Neural cell (in vitro differentiated cells): ENCODE data around the gene EFCAB11. TPM values are rescaled to one million over a fixed set of nuclear protein-coding genes. Genes with fewer than 3 reads are reported as not detected.

Experiments used
- H2AFZ ChIP-seq: fragments of 200-600, 300-800 bp; sonication (generic), shearing (Covaris generic); 2 replicates; pipeline ENCODE4 v1.6.0; 2014; ENCODE audit warnings: low read depth, mild to moderate bottlenecking, antibody characterized with exemption, low read length, moderate library complexity
- H3F3A ChIP-seq: fragments of 200-600 bp; shearing (Covaris generic); 2 replicates; pipeline ENCODE4 v1.6.1; 2016; ENCODE audit warnings: mild to moderate bottlenecking, moderate library complexity, mixed read lengths, antibody characterized with exemption, low read length; ENCODE audit not compliant: insufficient read depth, poor library complexity, severe bottlenecking
- H3K27ac ChIP-seq: fragments of 200-600, 300-800 bp; sonication (generic), shearing (Covaris generic); 2 replicates; pipeline ENCODE4 v1.5.1; 2014; ENCODE audit warnings: mild to moderate bottlenecking, low read length, moderate library complexity
- H3K27me3 ChIP-seq: fragments of 300-800, 200-600 bp; sonication (generic), shearing (Covaris generic); 2 replicates; pipeline ENCODE4 v1.6.0; 2014; ENCODE audit warnings: mild to moderate bottlenecking, low read depth, low read length, moderate library complexity; ENCODE audit not compliant: insufficient read depth
- H3K36me3 ChIP-seq: fragments of 300-800, 200-600 bp; sonication (generic), shearing (Covaris generic); 2 replicates; pipeline ENCODE4 v1.5.1; 2014; ENCODE audit warnings: mild to moderate bottlenecking, antibody characterized with exemption, low read length, moderate library complexity; ENCODE audit not compliant: insufficient read depth
- H3K4me2 ChIP-seq: fragments of 300-800, 200-600 bp; sonication (generic), shearing (Covaris generic); 2 replicates; pipeline ENCODE4 v1.6.0; 2014; ENCODE audit warnings: mild to moderate bottlenecking, low read length
- H3K4me3 ChIP-seq: fragments of 300-800, 200-600 bp; sonication (generic), shearing (Covaris generic); 2 replicates; pipeline ENCODE4 v1.5.1; 2014; ENCODE audit warnings: mild to moderate bottlenecking, low read length, moderate library complexity
- H3K79me2 ChIP-seq: fragments of 200-600 bp; shearing (Covaris generic); replicated peaks from 2 replicates; pipeline ENCODE4 v1.6.0; 2014; ENCODE audit warnings: mild to moderate bottlenecking, low read length, moderate library complexity; ENCODE audit not compliant: insufficient read depth
- H3K9ac ChIP-seq: fragments of 300-800, 200-600 bp; sonication (generic), shearing (Covaris generic); 2 replicates; pipeline ENCODE4 v1.6.1; 2016; ENCODE audit warnings: mild to moderate bottlenecking, low read length, mixed read lengths
- H3K9me2 ChIP-seq: fragments of 200-600 bp; shearing (Covaris generic); 2 replicates; pipeline ENCODE4 v1.6.1; 2016; ENCODE audit warnings: mild to moderate bottlenecking, low read length, mixed read lengths; ENCODE audit not compliant: insufficient read depth
- H3K9me3 ChIP-seq: fragments of 200-600, 300-800 bp; sonication (generic), shearing (Covaris generic); 2 replicates; pipeline ENCODE4 v1.6.1; 2016; ENCODE audit warnings: mild to moderate bottlenecking, mixed run types, low read length, moderate library complexity, mixed read lengths
- H4K20me1 ChIP-seq: fragments of 200-600 bp; shearing (Covaris generic); 2 replicates; pipeline ENCODE4 v1.6.1; 2016; ENCODE audit warnings: mild to moderate bottlenecking, mixed run types; ENCODE audit not compliant: insufficient read depth
- CTCF ChIP-seq: fragments of 450-650 bp; IDR thresholded peaks from 2 replicates; pipeline ENCODE4 v1.5.1; 2014; ENCODE audit warnings: antibody characterized with exemption, mild to moderate bottlenecking, moderate library complexity; ENCODE audit not compliant: poor library complexity, severe bottlenecking
- EP300 ChIP-seq: fragments of 450-650 bp; conservative IDR thresholded peaks from 2 replicates; pipeline ENCODE4 v1.6.1; 2014; ENCODE audit warnings: antibody characterized with exemption, mild to moderate bottlenecking, moderate library complexity; ENCODE audit not compliant: poor library complexity, severe bottlenecking
- EZH2 ChIP-seq: fragments of 200-600, 300-800 bp; shearing (Covaris generic), sonication (generic); IDR thresholded peaks from 2 replicates; pipeline ENCODE4 v1.6.1; 2014; ENCODE audit warnings: antibody characterized with exemption, low read length, borderline replicate concordance, mild to moderate bottlenecking; ENCODE audit not compliant: insufficient read depth, poor library complexity, severe bottlenecking
- MXI1 ChIP-seq: fragments of 450-650 bp; conservative IDR thresholded peaks from 2 replicates; pipeline ENCODE4 v1.6.1; 2014; ENCODE audit warnings: antibody characterized with exemption, mild to moderate bottlenecking; ENCODE audit not compliant: poor library complexity, severe bottlenecking
- POLR2AphosphoS5 ChIP-seq: IDR thresholded peaks from 2 replicates; pipeline ENCODE4 v1.6.1; 2012
- RAD21 ChIP-seq: fragments of 450-650 bp; conservative IDR thresholded peaks from 2 replicates; pipeline ENCODE4 v1.6.1; 2014; ENCODE audit warnings: antibody characterized with exemption, mild to moderate bottlenecking, moderate library complexity
- REST ChIP-seq: IDR thresholded peaks from 2 replicates; pipeline ENCODE4 v1.6.1; 2012; ENCODE audit warnings: borderline replicate concordance
- SMC3 ChIP-seq: fragments of 450-650 bp; conservative IDR thresholded peaks from 2 replicates; pipeline ENCODE4 v1.6.1; 2014; ENCODE audit warnings: antibody characterized with exemption, mild to moderate bottlenecking, moderate library complexity; ENCODE audit not compliant: poor library complexity
- TAF1 ChIP-seq: IDR thresholded peaks from 2 replicates; pipeline ENCODE4 v1.6.1; 2012; ENCODE audit warnings: low read depth
- polyA plus RNA-seq: library from polyadenylated mRNA; depleted of rRNA; stranded (reverse); fragments of >200 nt; gene quantifications from 2 replicates; pipeline ENCODE4 v1.2.3, GENCODE V29; 2014

Gene EFCAB11
- polyA plus RNA-seq, 1 donor from 2014 or later, result 7.9 TPM

- Histone ChIP-seq H2AFZ (no peak overlapping the region), H3K4me3 (peak overlapping the region; percentile 89), H3K9me3 (no peaks in the 10 kb centered on the region), H3K9me2 (no peaks in the 10 kb centered on the region), H3K27me3 (no peaks in the 10 kb centered on the region), H3K27ac (no peak overlapping the region), H3F3A (peaks cover 3% of the 10 kb centered on the region), H3K9ac (peak overlapping the region; percentile 74), H3K4me2 (peak overlapping the region; percentile 59), H3K79me2 (peaks cover 11% of the 10 kb centered on the region), H4K20me1 (no peaks in the 10 kb centered on the region), H3K36me3 (no peaks in the 10 kb centered on the region)
- no peak for TF ChIP-seq CTCF
- TF ChIP-seq POLR2AphosphoS5, result no peak
- no peak for TF ChIP-seq MXI1
- TF ChIP-seq TAF1, result no peak
- no peak for TF ChIP-seq EZH2
- TF ChIP-seq SMC3, result no peak
- TF ChIP-seq EP300, result no peak
- TF ChIP-seq RAD21, result no peak
- no peak for TF ChIP-seq REST
These were observed 2.8 kb upstream of the EFCAB11 start for GRCh38 chr14:89957376-89957775.

DNA sequence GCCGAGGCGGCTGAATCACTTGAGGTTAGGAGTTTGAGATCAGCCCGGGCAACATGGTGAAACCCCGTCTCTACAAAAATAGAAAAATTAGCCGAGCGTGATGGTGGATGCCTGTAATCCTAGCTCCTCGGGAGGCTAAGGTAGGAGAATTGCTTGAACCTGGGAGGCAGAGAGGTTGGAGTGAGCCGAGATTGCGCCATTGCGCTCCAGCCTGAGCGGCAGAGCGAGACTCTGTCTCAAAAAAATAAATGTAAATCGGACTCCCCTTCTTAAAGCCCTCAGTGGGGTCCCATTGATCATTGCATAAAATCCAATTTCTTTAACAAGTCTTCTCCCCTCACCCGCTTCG is 2.1 kb upstream of the EFCAB11 start:
- Histone ChIP-seq H3K4me2 (peak overlapping the region; percentile 59), H3K9me2 (no peaks in the 10 kb centered on the region), H2AFZ (peak overlapping the region; percentile 67), H3K36me3 (no peaks in the 10 kb centered on the region), H3K27ac (peak overlapping the region; percentile 87), H3K79me2 (peaks cover 7% of the 10 kb centered on the region), H3K4me3 (peak overlapping the region; percentile 89), H3F3A (peaks cover 3% of the 10 kb centered on the region), H3K27me3 (no peaks in the 10 kb centered on the region), H4K20me1 (no peaks in the 10 kb centered on the region), H3K9me3 (no peaks in the 10 kb centered on the region), H3K9ac (peak overlapping the region; percentile 74)
- TF ChIP-seq CTCF (no peak), RAD21 (peak; percentile 7), TAF1 (no peak), EP300 (no peak)
